NCI-H146 treated with DMSO at 0.1 percent for 48 hours (cell line): Measurements from ENCODE around the gene PNMA3.
"Not testable (repeated sequence)": the region's sequence is repeated elsewhere in the genome, so short reads cannot be mapped to it uniquely, and the experiment has no call there.

Experiments
- DNase-seq: peaks from one replicate; lab custom pipeline; 2025; ENCODE audit not compliant: unreplicated experiment; lab: John Stamatoyannopoulos, UW

PNMA3 gene, protein sequence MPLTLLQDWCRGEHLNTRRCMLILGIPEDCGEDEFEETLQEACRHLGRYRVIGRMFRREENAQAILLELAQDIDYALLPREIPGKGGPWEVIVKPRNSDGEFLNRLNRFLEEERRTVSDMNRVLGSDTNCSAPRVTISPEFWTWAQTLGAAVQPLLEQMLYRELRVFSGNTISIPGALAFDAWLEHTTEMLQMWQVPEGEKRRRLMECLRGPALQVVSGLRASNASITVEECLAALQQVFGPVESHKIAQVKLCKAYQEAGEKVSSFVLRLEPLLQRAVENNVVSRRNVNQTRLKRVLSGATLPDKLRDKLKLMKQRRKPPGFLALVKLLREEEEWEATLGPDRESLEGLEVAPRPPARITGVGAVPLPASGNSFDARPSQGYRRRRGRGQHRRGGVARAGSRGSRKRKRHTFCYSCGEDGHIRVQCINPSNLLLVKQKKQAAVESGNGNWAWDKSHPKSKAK

GRCh38 chrX:153055871-153056749 lies at the start of gene PNMA3:
PNMA3 (plus strand) TSS chrX:153056470; CDS start chrX:153057056, 586 bp downstream.
- DNase-seq = no peak

- not testable (repeated sequence) for DNase-seq
Measured at GRCh38 chrX:153017174-153017573, 39.1 kb upstream of the PNMA3 start.

- no peak for DNase-seq
Measured at GRCh38 chrX:153019166-153019565, 37.1 kb upstream of the PNMA3 start.

- DNase-seq = not testable (repeated sequence)
Measured at GRCh38 chrX:153026501-153026900, 29.8 kb upstream of the PNMA3 start.

GRCh38 chrX:153028487-153028886 lies 27.8 kb upstream of the PNMA3 start:
- not testable (repeated sequence) for DNase-seq

DNA sequence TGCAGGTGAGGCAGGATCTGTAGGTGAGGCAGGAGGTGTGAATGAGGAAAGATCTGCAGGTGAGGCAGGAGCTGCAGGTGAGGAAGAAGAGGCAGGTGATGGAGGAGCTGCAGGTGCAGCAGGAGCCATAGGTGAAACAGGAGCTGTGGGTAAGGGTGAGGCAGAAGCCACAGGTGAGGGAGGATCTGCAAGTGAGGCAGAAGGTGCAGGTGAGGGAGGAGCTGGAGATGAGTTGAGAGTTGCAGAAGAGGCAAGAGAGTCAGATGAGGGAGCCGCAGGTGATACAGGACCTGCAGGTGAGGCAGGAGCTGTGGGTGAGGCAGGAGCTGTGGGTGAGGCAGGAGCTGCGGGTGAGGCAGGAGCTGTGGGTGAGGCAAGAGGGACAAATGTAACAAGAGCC lies 27.1 kb upstream of the PNMA3 start:
- DNase-seq = no peak

DNA sequence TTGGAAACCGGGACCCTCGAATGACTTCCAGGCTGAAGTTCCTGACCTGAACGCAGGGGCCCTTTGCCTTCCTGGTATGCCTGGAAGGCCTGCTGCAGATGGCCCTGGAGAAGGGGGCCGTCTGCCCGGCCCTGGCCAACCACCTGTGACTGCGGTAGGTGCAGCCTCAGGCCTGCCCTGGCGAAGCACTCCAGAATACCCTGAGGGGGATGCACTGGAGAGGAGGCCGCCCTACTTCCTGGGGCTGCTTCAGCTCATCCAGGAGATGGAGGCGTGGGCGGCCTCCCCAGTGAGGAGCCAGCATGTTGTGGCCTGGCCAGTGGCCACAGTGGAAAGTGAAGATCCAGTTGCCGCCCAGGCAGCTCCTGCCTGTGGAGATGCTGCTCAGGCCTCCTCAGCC lies 26.4 kb upstream of the PNMA3 start:
- no peak for DNase-seq

DNA sequence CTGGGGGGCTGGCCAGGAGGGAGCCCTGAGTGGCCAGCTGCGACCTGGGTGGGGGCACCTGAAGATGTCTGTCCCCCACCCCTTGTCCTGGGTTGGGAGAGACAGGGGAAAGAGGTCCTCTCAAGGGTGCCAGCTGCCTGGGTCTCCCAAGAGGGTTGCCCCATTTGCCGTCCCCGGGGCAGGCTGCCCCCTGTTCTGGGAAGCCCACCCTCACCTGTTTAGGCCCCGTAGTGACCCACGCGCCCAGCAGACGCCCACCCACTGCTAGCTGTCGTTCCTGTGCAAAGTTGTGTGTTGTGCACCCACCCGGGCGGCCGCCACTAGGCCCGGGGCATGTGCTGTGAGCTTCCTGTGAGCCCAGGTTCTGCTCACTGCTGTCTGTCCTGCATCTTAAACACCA lies 25.5 kb upstream of the PNMA3 start:
- no peak for DNase-seq

DNA sequence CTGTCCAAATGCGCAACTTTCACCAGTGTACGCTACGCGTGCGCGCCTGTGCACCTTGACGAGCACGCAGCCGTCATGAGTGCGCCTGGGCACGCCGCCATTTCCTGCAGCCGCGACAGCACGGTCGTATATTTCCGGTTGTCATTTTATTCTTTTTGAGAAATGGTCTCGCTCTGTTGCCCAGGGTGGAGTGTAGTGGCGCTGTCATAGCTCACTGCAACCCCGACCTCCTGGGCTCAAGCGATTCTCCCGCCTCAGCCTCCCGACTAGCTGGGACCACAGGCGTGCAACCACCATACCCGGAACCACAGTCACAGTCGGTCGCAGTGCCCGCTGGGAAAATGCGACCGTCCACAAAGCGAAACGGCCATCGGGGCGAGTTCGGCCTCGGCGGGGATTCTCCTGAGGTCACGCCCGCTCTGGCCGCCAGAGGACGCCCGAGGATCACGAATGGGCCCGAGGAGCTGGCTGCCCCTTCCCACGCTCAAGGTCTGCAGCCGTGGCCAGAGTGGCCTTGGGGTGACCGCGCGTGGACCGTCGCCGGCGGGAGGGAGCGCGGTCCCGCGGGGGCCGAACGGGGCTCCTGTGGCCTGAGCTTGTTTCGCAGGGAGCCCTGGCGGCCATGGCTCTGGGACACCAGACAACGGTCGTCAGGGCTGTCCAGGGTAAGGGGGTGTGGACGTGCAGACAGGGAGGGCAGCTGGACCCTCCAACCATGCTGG lies 23.7 kb upstream of the PNMA3 start:
- DNase-seq = no peak

DNA sequence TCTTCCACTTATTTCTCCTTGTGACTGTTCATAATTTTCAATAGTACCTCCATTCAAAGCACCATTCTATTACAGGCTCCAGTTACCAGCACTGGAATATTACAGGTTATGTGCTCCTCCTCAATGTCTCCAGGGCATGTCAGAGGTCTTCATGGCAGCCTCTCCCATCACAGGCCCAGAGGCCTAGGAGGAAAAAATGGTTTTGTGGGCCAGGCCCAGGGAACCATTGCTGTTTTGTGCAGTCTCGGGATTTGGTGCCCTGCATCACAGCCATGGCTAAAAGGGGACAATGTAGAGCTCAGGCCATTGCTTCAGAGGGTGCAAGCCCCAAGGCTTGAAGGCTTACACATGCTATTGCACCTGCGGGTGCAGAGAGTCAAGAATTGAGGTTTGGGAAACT lies 7.2 kb upstream of the PNMA3 start:
- no peak for DNase-seq

GRCh38 chrX:153052534-153052933 lies 3.7 kb upstream of the PNMA3 start:
- no peak for DNase-seq

DNA sequence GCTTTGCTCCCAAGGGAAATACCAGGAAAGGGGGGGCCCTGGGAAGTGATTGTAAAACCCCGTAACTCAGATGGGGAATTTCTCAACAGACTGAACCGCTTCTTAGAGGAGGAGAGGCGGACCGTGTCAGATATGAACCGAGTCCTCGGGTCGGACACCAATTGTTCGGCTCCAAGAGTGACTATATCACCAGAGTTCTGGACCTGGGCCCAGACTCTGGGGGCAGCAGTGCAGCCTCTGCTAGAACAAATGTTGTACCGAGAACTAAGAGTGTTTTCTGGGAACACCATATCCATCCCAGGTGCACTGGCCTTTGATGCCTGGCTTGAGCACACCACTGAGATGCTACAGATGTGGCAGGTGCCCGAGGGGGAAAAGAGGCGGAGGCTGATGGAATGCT lies 1.0 kb downstream of the PNMA3 start:
- no peak for DNase-seq

DNA sequence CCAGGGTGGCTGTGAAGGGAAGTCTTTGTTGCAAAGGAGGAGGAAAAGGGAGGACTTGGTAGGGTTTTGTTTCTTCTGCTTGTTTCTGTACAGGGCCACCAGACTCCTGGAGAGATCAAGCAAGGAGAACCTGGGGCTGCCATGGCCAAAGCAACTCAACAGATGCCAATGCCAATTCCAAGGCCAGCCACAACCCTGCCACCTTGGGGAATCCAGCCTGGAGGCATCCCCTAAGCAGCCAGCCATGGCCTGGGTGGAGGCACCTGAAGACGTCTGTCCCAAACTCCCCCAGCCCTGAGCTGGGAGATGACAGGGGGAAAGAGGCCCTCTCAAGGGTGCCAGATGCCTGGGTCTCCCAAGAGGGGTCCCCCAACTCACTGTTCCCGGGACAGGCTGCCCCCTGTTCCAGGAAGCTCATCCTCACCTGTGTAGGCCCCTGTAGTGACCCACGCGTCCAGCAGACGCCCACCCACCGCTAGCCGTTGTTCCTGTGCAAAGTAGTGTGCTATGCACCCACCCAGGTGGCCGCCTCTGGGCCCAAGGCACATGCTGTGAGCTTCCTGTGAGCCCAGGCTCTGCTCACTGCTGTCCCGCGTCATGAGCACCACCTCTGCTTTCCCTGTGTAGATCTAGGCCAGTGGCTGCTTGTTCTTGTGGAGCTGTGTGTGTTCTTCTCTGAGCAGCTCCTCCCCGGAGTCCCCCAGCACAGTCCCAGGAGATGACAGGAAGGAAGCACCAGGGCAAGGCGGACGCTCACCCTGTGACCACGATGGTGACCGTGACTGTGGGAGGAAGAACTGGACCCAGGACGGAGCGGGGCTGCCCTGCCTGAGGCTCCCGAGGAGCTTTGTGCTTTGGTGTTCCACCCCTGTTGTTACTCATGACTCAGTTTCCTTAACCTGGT lies 3.2 kb downstream of the PNMA3 start:
- no peak for DNase-seq

DNA sequence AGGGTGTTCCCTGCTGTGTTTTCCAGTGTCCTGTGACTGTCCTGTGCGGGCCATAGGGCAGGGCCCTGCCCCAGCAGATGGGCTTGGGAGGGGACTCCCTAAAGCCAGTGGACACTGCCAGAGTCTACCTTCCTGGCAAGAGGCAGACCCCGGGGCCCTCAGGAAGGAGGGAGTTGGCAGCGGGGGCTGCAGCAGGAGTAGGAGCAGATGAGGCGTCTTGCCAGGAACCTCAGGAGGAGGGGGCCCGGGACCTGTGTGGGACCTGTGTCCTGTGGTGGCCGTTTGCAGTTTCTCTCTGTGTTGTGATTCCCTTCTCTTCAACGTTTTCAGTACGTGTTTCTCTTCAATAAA lies 3.8 kb downstream of the PNMA3 start:
- no peak for DNase-seq

GRCh38 chrX:153061732-153062131 lies 5.5 kb downstream of the PNMA3 start:
- no peak for DNase-seq

DNA sequence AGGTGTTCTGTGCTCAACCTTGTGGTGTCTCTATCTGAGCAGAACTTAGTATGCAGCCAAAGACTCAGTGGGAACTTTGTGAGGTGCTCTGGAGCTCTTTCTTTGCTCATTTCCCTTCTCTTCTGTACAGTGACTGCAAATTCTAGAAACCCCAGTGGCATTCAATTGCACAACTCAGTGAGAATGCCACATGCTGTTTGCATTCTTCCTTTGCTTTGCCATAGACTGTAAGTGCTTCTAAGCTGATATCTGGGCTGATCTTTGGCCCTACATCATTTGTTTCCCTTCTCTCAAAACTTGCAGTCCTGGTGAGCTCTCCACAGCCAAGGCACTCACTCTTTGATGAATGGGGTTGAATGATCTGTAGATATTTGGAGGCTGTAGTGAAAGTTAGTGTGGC lies 7.0 kb downstream of the PNMA3 start:
- DNase-seq = no peak

DNA sequence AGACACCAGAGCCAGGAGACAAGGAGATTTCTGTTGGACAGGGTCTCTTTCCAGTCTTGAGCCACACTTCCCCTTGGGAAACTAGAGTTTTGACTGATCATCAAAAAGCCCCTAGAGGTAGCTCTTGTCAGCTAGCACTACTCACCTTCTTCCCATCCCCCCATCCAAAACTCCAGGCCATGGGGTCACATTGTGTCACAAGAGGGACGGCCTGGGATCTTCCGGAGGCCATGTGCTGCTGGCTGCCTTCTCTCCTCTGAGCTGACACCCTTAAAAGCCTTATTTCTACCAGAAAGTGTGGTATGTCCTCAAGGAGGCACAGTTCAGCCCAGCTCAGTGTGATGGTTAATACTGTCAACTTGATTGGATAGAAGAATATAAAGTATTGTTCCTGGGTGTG lies 7.8 kb downstream of the PNMA3 start:
- no peak for DNase-seq

DNA sequence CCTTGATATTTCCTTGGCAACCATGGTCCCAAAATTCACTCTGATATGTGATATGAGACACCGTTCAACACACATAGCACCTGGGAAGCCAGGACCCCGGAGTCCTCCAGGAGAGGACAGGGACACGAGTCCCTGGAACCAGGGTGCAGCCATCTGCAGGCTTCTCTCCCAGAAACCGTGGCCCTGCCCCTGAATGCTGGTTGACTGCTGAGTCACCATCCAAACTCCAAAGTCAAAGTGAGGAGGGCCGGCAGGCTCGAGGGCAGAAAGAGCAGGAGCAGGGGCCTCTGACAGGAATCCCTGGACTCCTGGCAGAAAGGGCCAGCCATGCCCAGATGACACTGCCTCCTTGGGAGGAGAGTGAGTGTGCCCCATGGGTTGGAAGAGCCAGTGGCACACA lies 9.1 kb downstream of the PNMA3 start:
- no peak for DNase-seq

- DNase-seq = not testable (repeated sequence)
Measured at GRCh38 chrX:153066402-153066801, 10.1 kb downstream of the PNMA3 start.

- DNase-seq = not testable (repeated sequence)
Measured at GRCh38 chrX:153071909-153072583, 15.8 kb downstream of the PNMA3 start, which contains the start of gene PNMA6A. PNMA6A (plus strand) TSS chrX:153072454; CDS start chrX:153073063, 609 bp downstream.
